GM23248 (cell line): ENCODE data around the gene FAM200C. TPM values are rescaled to one million over a fixed set of nuclear protein-coding genes. Genes with fewer than 3 reads are reported as not detected.

Experiments
- DNase-seq: peaks from one replicate; pipeline ENCODE4 v3.0.0-alpha.2; 2015
- H2AFZ ChIP-seq: fragments of 200-600 bp; sonication (generic); 2 replicates; pipeline ENCODE4 v1.6.1; 2016; ENCODE audit warnings: antibody characterized with exemption
- H3F3A ChIP-seq: fragments of 200-600 bp; sonication (generic); 2 replicates; pipeline ENCODE4 v1.6.1; 2016; ENCODE audit warnings: mild to moderate bottlenecking, antibody characterized with exemption, mixed run types; ENCODE audit not compliant: insufficient read depth
- H3K27ac ChIP-seq: fragments of 200-600 bp; sonication (generic); 2 replicates; pipeline ENCODE4 v1.5.1; 2016; ENCODE audit warnings: mild to moderate bottlenecking
- H3K27me3 ChIP-seq: fragments of 200-600 bp; sonication (generic); replicated peaks from 2 replicates; pipeline ENCODE4 v1.6.1; 2016; ENCODE audit warnings: mild to moderate bottlenecking; ENCODE audit not compliant: insufficient read depth
- H3K36me3 ChIP-seq: fragments of 200-600 bp; sonication (generic); 2 replicates; pipeline ENCODE4 v1.6.1; 2016; ENCODE audit warnings: low read depth, mild to moderate bottlenecking
- H3K4me1 ChIP-seq: fragments of 200-600 bp; sonication (generic); 2 replicates; pipeline ENCODE4 v1.6.1; 2016; ENCODE audit warnings: mild to moderate bottlenecking; ENCODE audit not compliant: insufficient read depth
- H3K4me2 ChIP-seq: fragments of 200-600 bp; sonication (generic); one replicate; pipeline ENCODE4 v1.6.1; 2016; ENCODE audit warnings: mild to moderate bottlenecking; ENCODE audit not compliant: unreplicated experiment
- H3K4me3 ChIP-seq: fragments of 200-600 bp; sonication (generic); 2 replicates; pipeline ENCODE4 v1.5.1; 2016; ENCODE audit warnings: mild to moderate bottlenecking
- H3K79me2 ChIP-seq: fragments of 200-600 bp; sonication (generic); 2 replicates; pipeline ENCODE4 v1.6.1; 2016; ENCODE audit warnings: mild to moderate bottlenecking; ENCODE audit not compliant: insufficient read depth
- H3K9ac ChIP-seq: fragments of 200-600 bp; sonication (generic); 2 replicates; pipeline ENCODE4 v1.6.1; 2016; ENCODE audit warnings: mild to moderate bottlenecking
- H3K9me2 ChIP-seq: fragments of 200-600 bp; sonication (generic); 2 replicates; pipeline ENCODE4 v1.6.1; 2016; ENCODE audit warnings: mixed run types, mild to moderate bottlenecking, moderate library complexity; ENCODE audit not compliant: insufficient read depth
- H3K9me3 ChIP-seq: fragments of 200-600 bp; sonication (generic); one replicate; pipeline ENCODE4 v1.6.1; 2017; ENCODE audit warnings: low read depth
- H4K20me1 ChIP-seq: fragments of 200-600 bp; sonication (generic); 2 replicates; pipeline ENCODE4 v1.6.0; 2016; ENCODE audit not compliant: insufficient read depth
- EZH2 ChIP-seq: fragments of 200-600 bp; sonication (generic); IDR thresholded peaks from 2 replicates; pipeline ENCODE4 v1.6.1; 2018; ENCODE audit warnings: antibody characterized with exemption, mild to moderate bottlenecking; ENCODE audit not compliant: insufficient read depth, poor library complexity, severe bottlenecking
- EZH2phosphoT487 ChIP-seq: fragments of 200-600 bp; sonication (generic); IDR thresholded peaks from 2 replicates; pipeline ENCODE4 v1.6.1; 2018; ENCODE audit warnings: antibody characterized with exemption, moderate library complexity, mild to moderate bottlenecking, low read depth; ENCODE audit not compliant: insufficient read depth
- WGBS, 2 experiments: methylation state at CpG; one replicate each; pipeline ENCODE4 v1.1.6; 2015 to 2017; ENCODE audit warnings: low lambda C conversion rate in 2 of 2, low coverage in 1 of 2; ENCODE audit errors: missing lambda C conversion rate in 2 of 2; 5-methylcytosine and 5-hydroxymethylcytosine counted together
- in situ Hi-C: fragments of 300-500 bp; cut with MboI; formaldehyde crosslinking; loops from 2 replicates; pipeline ENCODE4 v1.15.0; 2020
- polyA plus RNA-seq: library from polyadenylated mRNA; unstranded; fragments of >200 nt; fragmentation: Nextera tagmentation; extraction: Ambion mirVana; gene quantifications from 2 replicates; pipeline ENCODE4 v1.2.1, GENCODE V29; 2016
- total RNA-seq: library from RNA; depleted of rRNA; stranded (reverse); fragments of >200 nt; shearing (Covaris generic); gene quantifications from 2 replicates; pipeline ENCODE4 v1.2.3, GENCODE V29; 2014

Gene FAM200C
- total and polyA plus RNA-seq, 2 experiments from 2014 or later = 2.8 to 3.6 TPM

DNA sequence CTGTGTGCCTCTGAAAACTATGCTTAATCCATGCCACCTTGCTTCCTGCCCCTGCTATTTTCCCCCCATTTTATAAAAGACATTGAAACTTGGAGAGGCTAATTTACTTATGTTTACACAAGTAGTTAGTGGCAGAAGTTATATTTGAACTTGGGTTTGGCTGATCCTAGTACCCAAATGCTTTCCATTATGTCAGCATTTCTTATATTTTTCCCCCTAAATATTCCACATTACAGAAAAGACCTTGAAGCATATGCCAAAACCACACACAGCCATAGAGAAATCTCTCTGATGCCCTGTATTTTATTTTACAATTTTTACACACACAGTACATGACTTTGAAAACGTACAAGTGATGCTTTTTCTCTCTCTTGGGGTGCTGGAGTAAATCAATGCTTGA is 40.6 kb downstream of the FAM200C start:
- DNase-seq = no peak

DNA sequence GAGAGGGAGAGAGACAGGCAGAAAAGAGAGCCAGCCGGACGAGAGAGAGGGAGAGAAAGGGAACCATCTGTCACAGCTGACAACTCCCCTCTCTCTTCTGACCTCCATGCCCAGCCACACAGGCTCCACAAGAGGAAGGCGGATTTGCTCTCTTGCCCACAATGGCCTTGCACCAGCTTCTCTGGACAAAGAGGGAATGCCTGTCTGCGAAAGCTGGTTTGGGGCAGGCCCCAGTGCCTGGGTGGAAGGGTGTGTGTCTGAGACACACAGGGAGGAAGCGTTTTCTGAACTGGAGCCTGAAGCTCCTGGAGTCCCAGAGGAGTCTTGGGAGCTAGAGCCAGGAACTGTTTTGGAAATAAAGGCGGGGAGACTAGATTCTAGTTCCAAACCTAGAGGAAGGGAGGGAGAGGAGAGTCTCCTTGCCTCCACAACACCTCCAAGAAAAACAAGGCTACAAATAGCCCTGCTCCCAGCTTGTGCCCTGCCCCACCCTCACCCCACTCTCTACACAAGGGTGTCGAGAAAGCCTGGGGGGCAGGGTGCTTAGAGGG is 41.9 kb downstream of the FAM200C start:
- peak; percentile 6 for DNase-seq

More for the DNA sequence above, 40.6 kb downstream of the FAM200C start:
- no peak overlapping the region for H2AFZ ChIP-seq
- H3F3A ChIP-seq = no peaks in the 10 kb centered on the region
- H3K27me3 ChIP-seq = no peaks in the 10 kb centered on the region
- in situ Hi-C loops = no loop called here
- H3K27ac ChIP-seq = no peak overlapping the region
- no peak overlapping the region for H3K9ac ChIP-seq
- no peaks in the 10 kb centered on the region for H3K9me3 ChIP-seq
- no peaks in the 10 kb centered on the region for H4K20me1 ChIP-seq
- no peaks in the 10 kb centered on the region for H3K79me2 ChIP-seq
- H3K4me1 ChIP-seq = no peaks in the 10 kb centered on the region
- WGBS, 2 experiments = 3 to 6% methylated on average over 1 of the region's 1 CpG
- no peak overlapping the region for H3K4me2 ChIP-seq
- no peak for TF ChIP-seq EZH2phosphoT487
- no peak for TF ChIP-seq EZH2
- H3K36me3 ChIP-seq = no peaks in the 10 kb centered on the region
- H3K4me3 ChIP-seq = no peak overlapping the region
- no peaks in the 10 kb centered on the region for H3K9me2 ChIP-seq

DNA sequence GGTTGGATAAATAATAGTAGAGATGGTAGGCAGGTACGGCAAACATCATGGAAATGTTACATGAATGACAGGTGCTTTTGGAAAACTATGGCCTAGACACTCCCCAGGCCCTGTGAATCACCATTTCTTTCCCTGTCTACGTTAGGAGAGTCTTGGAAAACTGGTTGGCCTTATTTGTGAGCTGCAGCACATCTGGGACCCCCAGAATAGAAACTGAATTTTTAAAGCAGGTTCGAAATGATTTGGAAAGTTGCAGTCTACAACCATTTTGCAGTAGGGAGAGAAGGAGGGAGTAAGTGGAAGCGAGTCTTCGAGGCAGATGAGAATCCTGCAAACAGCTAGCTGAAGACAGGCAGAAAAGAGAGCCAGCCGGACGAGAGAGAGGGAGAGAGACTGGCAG is 42.5 kb downstream of the FAM200C start:
- in situ Hi-C loops = no loop called here
- WGBS, 2 experiments = 57 to 58% methylated on average over 7 of the region's 7 CpGs

More for the DNA sequence above, 41.9 kb downstream of the FAM200C start:
- H3K4me3 ChIP-seq = no peak overlapping the region
- TF ChIP-seq EZH2 = no peak
- no peak for TF ChIP-seq EZH2phosphoT487
- H3F3A ChIP-seq = no peaks in the 10 kb centered on the region
- no peaks in the 10 kb centered on the region for H3K27me3 ChIP-seq
- H3K27ac ChIP-seq = no peak overlapping the region
- H3K79me2 ChIP-seq = no peaks in the 10 kb centered on the region
- in situ Hi-C loops = no loop called here
- H3K9me3 ChIP-seq = no peaks in the 10 kb centered on the region
- H3K9ac ChIP-seq = no peak overlapping the region
- H3K9me2 ChIP-seq = no peaks in the 10 kb centered on the region
- peak overlapping the region; percentile 45; the same call in 1 of the 2 replicates for H2AFZ ChIP-seq
- WGBS, 2 experiments = 29 to 31% methylated on average over 5 to 7 of the region's 7 CpGs
- H3K36me3 ChIP-seq = no peaks in the 10 kb centered on the region
- no peaks in the 10 kb centered on the region for H4K20me1 ChIP-seq
- H3K4me2 ChIP-seq = no peak overlapping the region
- no peaks in the 10 kb centered on the region for H3K4me1 ChIP-seq

DNA sequence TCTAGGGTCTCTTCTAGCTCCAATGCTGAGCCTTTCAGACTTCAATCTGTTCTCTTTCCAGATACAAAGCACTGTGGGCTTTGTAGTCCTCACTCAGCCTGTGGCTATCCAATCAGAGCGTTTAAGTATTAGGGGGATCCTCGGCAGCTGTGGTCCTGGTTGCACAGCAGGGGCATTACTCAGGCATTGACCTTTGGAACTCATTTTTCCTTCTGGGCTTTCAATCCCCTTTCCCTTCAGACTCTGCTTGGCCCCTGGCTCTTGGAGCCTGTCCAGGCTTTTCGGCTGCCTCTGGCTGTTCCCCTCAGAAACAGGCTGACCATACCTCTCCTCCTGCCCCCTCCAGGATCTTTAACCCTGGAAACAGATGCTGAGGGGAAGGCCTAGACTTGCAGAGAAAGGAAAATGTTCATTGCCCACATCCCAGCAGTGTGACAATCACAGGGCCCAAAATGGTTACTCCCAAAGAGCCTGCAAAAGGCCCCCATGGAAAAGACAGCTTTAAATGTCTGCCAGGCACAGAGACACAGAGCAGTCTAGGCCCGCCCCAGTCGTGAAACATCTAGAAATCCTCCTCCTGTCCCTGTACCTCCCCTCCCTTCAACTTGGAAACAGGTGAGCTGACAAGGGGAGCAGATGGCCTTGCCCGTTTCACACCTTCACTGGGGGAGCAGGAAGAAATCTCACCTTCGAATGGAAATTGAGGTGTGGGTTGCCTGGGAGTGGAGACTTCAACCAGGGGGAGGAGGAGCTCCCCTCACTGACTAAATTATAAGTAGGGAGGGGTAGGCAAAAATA is 43.1 kb downstream of the FAM200C start:
- in situ Hi-C loops = no loop called here
- no peak for DNase-seq
- Histone ChIP-seq H3K79me2 (no peaks in the 10 kb centered on the region), H3K27ac (no peak overlapping the region), H3K9me2 (no peaks in the 10 kb centered on the region), H2AFZ (no peak overlapping the region), H3K4me3 (no peak overlapping the region), H3K4me2 (no peak overlapping the region), H3F3A (no peaks in the 10 kb centered on the region), H3K9ac (no peak overlapping the region), H3K27me3 (no peaks in the 10 kb centered on the region), H4K20me1 (no peaks in the 10 kb centered on the region), H3K9me3 (no peaks in the 10 kb centered on the region), H3K36me3 (no peaks in the 10 kb centered on the region), H3K4me1 (no peaks in the 10 kb centered on the region)
- WGBS, 2 experiments = 64 to 65% methylated on average over 7 of the region's 7 CpGs
- no peak for TF ChIP-seq EZH2phosphoT487
- no peak for TF ChIP-seq EZH2

More for the DNA sequence above, 42.5 kb downstream of the FAM200C start:
- Histone ChIP-seq H2AFZ (peak overlapping the region; percentile 45; the same call in 1 of the 2 replicates), H3F3A (no peaks in the 10 kb centered on the region), H3K27ac (no peak overlapping the region), H3K27me3 (no peaks in the 10 kb centered on the region), H3K79me2 (no peaks in the 10 kb centered on the region), H3K9me2 (no peaks in the 10 kb centered on the region), H3K4me2 (no peak overlapping the region), H4K20me1 (no peaks in the 10 kb centered on the region), H3K4me1 (no peaks in the 10 kb centered on the region), H3K36me3 (no peaks in the 10 kb centered on the region), H3K9ac (no peak overlapping the region), H3K4me3 (no peak overlapping the region), H3K9me3 (no peaks in the 10 kb centered on the region)
- TF ChIP-seq EZH2 = no peak
- no peak for TF ChIP-seq EZH2phosphoT487
- DNase-seq = no peak
